ACC112 (cell line): Measurements from ENCODE around the gene LHFPL4.

ENCODE experiments used
- H2AFZ ChIP-seq: fragments of 200-600 bp; sonication (generic); one replicate; pipeline ENCODE4 v1.6.0; 2017; ENCODE audit warnings: antibody characterized with exemption, low read length; ENCODE audit not compliant: unreplicated experiment
- H3K27ac ChIP-seq: fragments of 200-600 bp; sonication (generic); 2 replicates; pipeline ENCODE4 v1.5.1; 2014; ENCODE audit warnings: low read depth, mild to moderate bottlenecking, antibody characterized with exemption, low read length, moderate library complexity
- H3K27me3 ChIP-seq: fragments of 200-600 bp; sonication (generic); 2 replicates; pipeline ENCODE4 v1.6.1; 2014; ENCODE audit warnings: mild to moderate bottlenecking, antibody characterized with exemption, low read length, moderate library complexity, mixed read lengths; ENCODE audit not compliant: insufficient read depth
- H3K36me3 ChIP-seq: fragments of 200-600 bp; sonication (generic); 2 replicates; pipeline ENCODE4 v1.6.1; 2016; ENCODE audit warnings: mild to moderate bottlenecking, antibody characterized with exemption, low read length, moderate library complexity, mixed read lengths; ENCODE audit not compliant: insufficient read depth
- H3K4me1 ChIP-seq: fragments of 200-600 bp; sonication (generic); one replicate; pipeline ENCODE4 v1.6.1; 2016; ENCODE audit warnings: low read length, mixed read lengths; ENCODE audit not compliant: insufficient read depth, unreplicated experiment, control insufficient read depth
- H3K4me3 ChIP-seq: fragments of 200-600 bp; sonication (generic); 2 replicates; pipeline ENCODE4 v1.5.1; 2014; ENCODE audit warnings: mild to moderate bottlenecking, low read depth, low read length
- H3K79me2 ChIP-seq: fragments of 200-600 bp; sonication (generic); one replicate; pipeline ENCODE4 v1.6.0; 2016; ENCODE audit warnings: low read length; ENCODE audit not compliant: control insufficient read depth, unreplicated experiment, insufficient read depth

Gene LHFPL4

DNA sequence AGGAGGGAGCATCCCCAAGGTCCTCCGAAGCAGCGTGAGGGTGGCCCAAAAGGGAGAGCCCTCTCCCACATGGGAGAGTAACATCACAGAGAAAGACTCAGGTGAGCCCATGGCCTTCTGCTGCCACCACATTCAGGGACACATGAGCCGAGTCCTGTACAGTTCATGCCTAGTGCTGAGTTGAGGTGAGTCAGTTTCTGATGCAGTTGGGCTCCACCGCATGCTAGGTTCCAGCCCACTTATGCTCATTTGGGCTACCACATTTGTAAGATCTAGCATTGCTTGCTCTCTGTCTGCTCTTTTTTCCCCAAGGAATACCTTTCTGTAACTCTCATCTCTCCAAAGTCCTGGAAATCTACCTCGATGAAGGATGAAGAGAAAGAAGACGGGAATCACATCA lies 79.1 kb downstream of the LHFPL4 start:
- Histone ChIP-seq H3K4me1 (no peaks in the 10 kb centered on the region), H3K27me3 (no peaks in the 10 kb centered on the region), H2AFZ (no peak overlapping the region), H3K79me2 (peaks cover 16% of the 10 kb centered on the region), H3K4me3 (no peak overlapping the region), H3K27ac (no peak overlapping the region), H3K36me3 (peaks cover 85% of the 10 kb centered on the region)

DNA sequence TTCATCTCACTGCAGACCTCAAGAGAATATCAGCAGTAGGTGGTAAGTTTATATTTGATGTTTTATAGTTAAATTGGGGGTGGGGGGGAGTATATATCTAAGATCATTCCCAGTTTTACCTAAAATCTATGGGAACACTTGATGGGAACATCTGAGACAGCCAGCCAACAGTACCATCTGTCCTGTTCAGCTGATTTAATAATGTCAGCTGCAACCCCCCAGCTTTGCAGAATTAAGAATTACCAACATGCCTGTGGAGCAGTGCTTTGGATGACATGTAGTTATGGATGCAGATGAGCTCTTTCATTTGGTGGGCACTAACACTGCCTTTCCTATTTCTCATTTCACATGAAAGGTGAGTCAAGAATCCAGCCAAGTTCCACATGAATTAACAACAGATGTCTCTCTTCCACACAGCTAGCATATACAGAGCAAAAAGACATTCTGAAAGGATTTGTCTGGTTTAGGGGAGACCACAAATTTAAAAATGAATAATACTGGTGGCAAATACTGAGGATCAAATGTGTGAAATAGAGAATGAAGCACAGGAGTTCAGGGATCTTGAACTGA lies 80.0 kb downstream of the LHFPL4 start:
- peaks cover 78% of the 10 kb centered on the region for H3K36me3 ChIP-seq
- no peak overlapping the region for H2AFZ ChIP-seq
- H3K27ac ChIP-seq: no peak overlapping the region
- H3K79me2 ChIP-seq: peaks cover 24% of the 10 kb centered on the region
- no peak overlapping the region for H3K4me3 ChIP-seq
- H3K27me3 ChIP-seq: no peaks in the 10 kb centered on the region
- no peaks in the 10 kb centered on the region for H3K4me1 ChIP-seq

DNA sequence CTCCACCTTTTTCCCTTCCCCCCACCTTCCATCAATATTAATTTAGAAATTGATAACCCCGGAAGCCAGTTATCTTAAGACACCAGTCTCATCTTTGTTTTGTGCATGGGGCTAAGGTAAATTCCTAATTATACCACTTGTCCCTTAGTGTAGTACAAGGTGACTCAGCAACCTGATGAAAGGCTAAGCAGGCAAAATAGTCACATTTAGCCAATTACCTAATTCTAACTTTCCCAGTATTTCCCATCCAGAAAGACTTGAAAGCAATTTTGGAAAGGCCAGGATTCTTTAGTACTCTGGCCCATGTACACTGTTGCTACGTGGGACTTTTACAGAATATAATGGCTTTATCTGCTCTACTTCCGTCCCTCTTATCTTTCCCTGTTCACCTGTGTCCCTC lies 83.6 kb downstream of the LHFPL4 start:
- Histone ChIP-seq H3K27me3 (no peaks in the 10 kb centered on the region), H3K27ac (no peak overlapping the region), H2AFZ (no peak overlapping the region), H3K36me3 (peaks cover 77% of the 10 kb centered on the region), H3K79me2 (peaks cover 31% of the 10 kb centered on the region), H3K4me1 (no peaks in the 10 kb centered on the region), H3K4me3 (no peak overlapping the region)

DNA sequence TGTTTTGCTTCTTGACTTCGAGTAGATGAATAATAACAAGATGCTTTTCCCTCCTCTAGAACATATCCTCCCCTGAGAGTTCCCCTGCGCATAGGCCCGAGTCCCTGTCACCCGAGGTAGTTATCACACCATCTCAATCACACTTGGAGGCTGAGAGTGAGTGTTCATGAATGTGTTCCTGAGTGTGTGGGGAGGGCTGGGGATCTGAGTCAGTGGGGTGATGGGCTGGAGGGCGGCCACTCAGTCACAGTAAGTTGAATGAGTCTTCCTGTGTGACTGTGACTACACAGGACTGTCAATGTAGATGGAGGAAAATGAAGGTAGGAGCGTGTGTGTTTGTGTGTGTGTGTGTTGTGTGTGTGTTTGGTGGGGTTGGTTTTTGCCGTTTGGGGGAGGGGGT lies 85.2 kb downstream of the LHFPL4 start:
- Histone ChIP-seq H3K79me2 (peaks cover 34% of the 10 kb centered on the region), H3K27me3 (no peaks in the 10 kb centered on the region), H3K4me1 (no peaks in the 10 kb centered on the region), H2AFZ (no peak overlapping the region), H3K27ac (no peak overlapping the region), H3K4me3 (no peak overlapping the region), H3K36me3 (peaks cover 71% of the 10 kb centered on the region)

DNA sequence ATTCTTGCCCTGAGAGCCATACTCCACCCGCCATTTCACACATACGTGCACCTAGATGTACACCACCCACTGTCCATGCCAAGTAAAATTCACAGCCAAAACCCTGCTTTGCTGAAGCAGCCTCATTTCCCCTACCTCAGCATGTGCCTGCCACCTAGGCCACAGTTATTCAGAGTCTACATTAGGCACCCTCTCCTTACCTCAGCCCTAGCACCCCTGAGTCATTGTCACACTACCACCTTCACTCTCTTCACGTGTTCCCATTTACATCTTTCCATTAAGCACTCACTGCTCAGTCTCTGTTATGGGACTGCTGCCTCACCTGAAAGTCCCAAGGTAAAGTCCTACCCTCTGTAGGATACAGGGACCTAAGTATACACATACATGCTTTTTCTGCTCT lies 86.2 kb downstream of the LHFPL4 start:
- no peaks in the 10 kb centered on the region for H3K27me3 ChIP-seq
- no peaks in the 10 kb centered on the region for H3K4me1 ChIP-seq
- H3K4me3 ChIP-seq: no peak overlapping the region
- H3K79me2 ChIP-seq: peaks cover 34% of the 10 kb centered on the region
- peaks cover 71% of the 10 kb centered on the region for H3K36me3 ChIP-seq
- H3K27ac ChIP-seq: no peak overlapping the region
- H2AFZ ChIP-seq: no peak overlapping the region

DNA sequence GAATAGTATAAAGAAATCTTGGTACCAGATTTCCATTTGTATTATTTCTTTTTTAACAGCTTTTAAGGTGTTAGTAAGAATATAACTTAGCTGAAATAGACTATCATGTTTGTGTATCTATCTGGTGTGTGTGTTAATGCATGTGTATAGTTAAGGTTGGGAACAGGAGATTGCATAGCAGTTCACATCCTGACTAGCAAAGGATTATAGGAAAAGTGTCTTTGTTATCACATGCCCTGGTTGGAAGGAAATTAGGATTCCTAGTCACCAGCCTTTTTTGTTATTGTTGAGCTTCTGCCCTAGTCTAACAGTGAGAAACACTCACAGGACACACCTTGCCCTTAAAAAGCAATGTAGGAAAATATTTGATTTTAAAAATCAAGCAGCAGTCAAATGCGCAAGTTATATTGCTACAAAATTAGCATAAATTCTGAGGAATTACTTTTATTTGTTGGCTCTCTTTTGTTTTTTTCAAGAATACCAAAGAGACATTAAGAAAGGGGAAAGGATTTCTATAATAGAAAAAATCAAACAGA lies 98.0 kb downstream of the LHFPL4 start:
- Histone ChIP-seq H3K4me3 (no peak overlapping the region), H2AFZ (no peak overlapping the region), H3K27me3 (no peaks in the 10 kb centered on the region), H3K27ac (no peak overlapping the region), H3K4me1 (peaks cover 15% of the 10 kb centered on the region), H3K79me2 (peaks cover 28% of the 10 kb centered on the region), H3K36me3 (peaks cover 38% of the 10 kb centered on the region)

DNA sequence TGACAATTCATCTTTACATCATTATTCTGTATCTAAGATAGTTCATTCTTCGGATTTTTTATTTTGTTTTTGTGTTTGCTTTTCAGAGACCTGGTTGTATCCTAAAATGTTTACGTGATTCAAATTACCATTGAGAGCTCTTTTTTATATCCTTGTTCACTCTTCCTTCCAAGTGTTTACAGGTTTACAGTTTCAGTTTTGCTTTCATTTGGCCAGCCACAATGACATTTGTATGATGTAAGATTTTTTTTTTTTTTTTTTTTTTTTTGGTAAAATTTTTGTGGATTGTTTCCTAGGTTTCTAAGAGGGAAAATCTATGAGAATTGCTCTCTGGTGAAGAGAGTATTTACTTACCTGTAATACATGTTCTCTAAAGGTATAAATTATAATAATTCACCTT lies 101.2 kb downstream of the LHFPL4 start:
- peaks cover 56% of the 10 kb centered on the region for H3K36me3 ChIP-seq
- H3K4me1 ChIP-seq: peaks cover 21% of the 10 kb centered on the region
- H2AFZ ChIP-seq: no peak overlapping the region
- no peaks in the 10 kb centered on the region for H3K27me3 ChIP-seq
- H3K27ac ChIP-seq: peak overlapping the region; percentile 43
- peaks cover 52% of the 10 kb centered on the region for H3K79me2 ChIP-seq
- H3K4me3 ChIP-seq: no peak overlapping the region

DNA sequence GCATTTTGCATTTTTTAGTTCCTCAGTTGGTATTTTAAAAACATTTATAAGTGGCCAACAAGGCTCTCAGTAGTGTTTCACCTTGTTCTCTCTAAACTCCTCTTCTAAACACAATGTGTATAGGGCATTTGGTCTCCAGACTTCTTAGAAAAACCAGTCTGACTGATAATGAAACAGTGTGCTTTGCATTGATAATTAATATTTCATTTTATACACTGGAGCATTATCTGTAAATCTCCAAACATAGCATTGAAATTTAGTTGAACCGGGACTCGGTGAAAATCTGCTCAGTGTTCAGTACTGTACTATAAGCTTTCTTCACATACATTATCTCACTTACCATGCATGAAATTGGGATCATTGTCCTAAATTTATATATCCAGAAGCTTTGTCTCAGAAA lies 102.6 kb downstream of the LHFPL4 start:
- Histone ChIP-seq H3K36me3 (peaks cover 68% of the 10 kb centered on the region), H3K79me2 (peaks cover 52% of the 10 kb centered on the region), H3K4me1 (peaks cover 21% of the 10 kb centered on the region), H3K4me3 (no peak overlapping the region), H3K27me3 (no peaks in the 10 kb centered on the region), H2AFZ (no peak overlapping the region), H3K27ac (no peak overlapping the region)

DNA sequence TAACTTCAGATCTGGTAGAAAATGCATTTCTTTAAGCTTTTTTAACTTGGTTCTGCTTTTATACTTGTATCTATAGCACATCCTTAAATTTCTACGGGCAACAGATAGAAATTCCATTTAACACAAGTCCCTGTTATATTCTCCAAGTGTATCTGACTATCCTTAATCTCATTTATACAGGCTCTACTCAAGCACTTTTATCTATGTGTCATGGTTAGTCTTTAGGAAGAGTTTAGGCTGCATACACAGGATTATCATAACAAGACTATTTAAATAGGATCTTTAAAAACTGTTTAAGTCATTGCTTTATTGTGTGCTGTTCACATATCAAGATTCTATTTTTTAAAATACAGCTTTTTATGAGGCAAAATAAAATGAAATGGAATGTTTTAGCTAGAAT lies 103.5 kb downstream of the LHFPL4 start:
- peaks cover 21% of the 10 kb centered on the region for H3K4me1 ChIP-seq
- no peak overlapping the region for H2AFZ ChIP-seq
- H3K79me2 ChIP-seq: peaks cover 57% of the 10 kb centered on the region
- H3K36me3 ChIP-seq: peaks cover 68% of the 10 kb centered on the region
- no peaks in the 10 kb centered on the region for H3K27me3 ChIP-seq
- H3K27ac ChIP-seq: no peak overlapping the region
- no peak overlapping the region for H3K4me3 ChIP-seq

DNA sequence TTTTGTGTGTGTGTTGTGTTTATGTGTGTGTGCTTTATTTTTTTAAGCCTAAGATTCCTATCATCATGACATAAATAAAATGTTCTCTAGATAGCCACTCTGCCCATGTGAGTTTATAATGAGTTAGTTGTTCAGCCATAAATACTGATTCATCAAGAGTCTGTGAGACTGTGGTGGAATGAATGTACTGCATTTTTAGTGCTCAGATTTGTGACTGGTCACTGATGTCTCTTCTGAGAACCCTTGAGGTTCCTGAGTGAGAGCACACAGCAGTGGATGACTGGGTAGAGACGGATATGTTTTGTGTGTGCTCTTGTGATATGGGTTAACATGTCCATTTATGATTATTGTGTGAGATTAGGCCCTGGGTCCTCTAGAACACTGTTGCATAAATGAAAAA lies 105.0 kb downstream of the LHFPL4 start:
- Histone ChIP-seq H3K36me3 (peaks cover 77% of the 10 kb centered on the region), H3K4me1 (peaks cover 21% of the 10 kb centered on the region), H2AFZ (no peak overlapping the region), H3K27me3 (no peaks in the 10 kb centered on the region), H3K79me2 (peaks cover 57% of the 10 kb centered on the region), H3K4me3 (no peak overlapping the region), H3K27ac (no peak overlapping the region; the same call in 1 of the 2 replicates)
